AG04449 (cell line): ENCODE data around the gene ABRACL.
"Not testable (repeated sequence)": the region's sequence is repeated elsewhere in the genome, so short reads cannot be mapped to it uniquely, and the experiment has no call there.

ENCODE experiments used
- CTCF ChIA-PET: fragments of 350-600 bp; formaldehyde crosslinking; extraction: SDS; loops from one replicate; lab custom pipeline; 2021; ENCODE audit warnings: antibody characterized with exemption; lab: Yijun Ruan, JAX
- POLR2A ChIA-PET: fragments of 400-600, 350-600 bp; formaldehyde crosslinking; extraction: SDS; loops from one replicate; lab custom pipeline; 2020; ENCODE audit warnings: antibody characterized with exemption, inconsistent platforms; lab: Yijun Ruan, JAX
- DNase-seq: peaks from one replicate; pipeline ENCODE4 v3.0.0-alpha.2; 2010; ENCODE audit warnings: low read depth, low spot score
- H3K4me3 ChIP-seq: 2 replicates; pipeline ENCODE4 v1.5.1; 2011; ENCODE audit warnings: low read depth, mild to moderate bottlenecking, control low read depth, low read length
- TF ChIP-seq, protein P1 (sequence below): IDR thresholded peaks from one replicate; pipeline ENCODE4 v1.5.1; 2011; ENCODE audit warnings: mild to moderate bottlenecking, moderate library complexity, low read length, control low read depth, inconsistent platforms; ENCODE audit not compliant: insufficient read depth; ENCODE audit errors: missing control alignments

The ABRACL gene

DNA sequence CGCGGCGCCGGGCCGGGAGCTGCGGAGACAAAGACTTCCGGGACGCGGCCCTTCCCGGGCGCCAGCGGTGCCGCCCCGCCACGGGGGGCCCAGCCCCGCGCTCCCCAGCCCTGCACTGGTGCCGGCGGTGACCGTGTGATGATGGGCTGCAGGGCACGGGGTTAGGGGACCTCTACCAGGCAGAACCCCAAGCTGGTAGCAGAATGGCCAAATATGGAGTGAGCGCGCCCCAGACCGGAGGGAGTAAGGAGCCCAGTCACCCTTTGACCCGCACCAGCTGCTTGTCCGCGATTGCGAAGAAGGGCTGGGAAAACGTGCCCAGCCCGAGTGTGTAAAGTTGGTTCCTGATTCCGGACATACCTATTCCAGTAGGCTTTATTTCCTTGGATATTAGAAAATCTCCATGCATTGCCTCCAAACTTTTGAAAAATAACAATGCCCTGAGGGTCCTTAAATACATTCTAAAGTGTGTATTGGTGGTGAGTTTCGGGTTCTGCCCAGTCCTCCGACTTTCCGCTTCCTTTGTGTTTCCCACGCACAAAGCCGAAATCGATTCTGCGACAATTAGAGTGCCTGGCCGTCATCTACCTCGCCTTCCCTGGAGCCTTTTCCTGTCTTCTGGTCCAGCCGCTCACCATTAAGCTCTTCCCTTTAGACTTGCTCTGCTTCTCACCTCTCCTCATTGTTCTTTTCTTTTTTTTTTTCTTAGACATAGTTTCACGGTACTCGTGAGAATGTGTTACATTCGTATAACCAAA is 1.1 kb downstream of the ABRACL start:
- no peak for DNase-seq
- CTCF ChIA-PET, result interaction anchor here (0.6 kb wide), 1 partner anchor 108 kb away, joined by 4 read pairs; no protein-coding TSS in a partner anchor
- POLR2A ChIA-PET, result no interaction called here

GRCh38 chr6:139030228-139030963 is 1.9 kb downstream of the ABRACL start:
- H3K4me3 ChIP-seq, result peak overlapping the region; percentile 89
- DNase-seq, result no peak
- ChIA-PET POLR2A (no interaction called here), CTCF (no interaction called here)
- TF ChIP-seq, protein P1, sequence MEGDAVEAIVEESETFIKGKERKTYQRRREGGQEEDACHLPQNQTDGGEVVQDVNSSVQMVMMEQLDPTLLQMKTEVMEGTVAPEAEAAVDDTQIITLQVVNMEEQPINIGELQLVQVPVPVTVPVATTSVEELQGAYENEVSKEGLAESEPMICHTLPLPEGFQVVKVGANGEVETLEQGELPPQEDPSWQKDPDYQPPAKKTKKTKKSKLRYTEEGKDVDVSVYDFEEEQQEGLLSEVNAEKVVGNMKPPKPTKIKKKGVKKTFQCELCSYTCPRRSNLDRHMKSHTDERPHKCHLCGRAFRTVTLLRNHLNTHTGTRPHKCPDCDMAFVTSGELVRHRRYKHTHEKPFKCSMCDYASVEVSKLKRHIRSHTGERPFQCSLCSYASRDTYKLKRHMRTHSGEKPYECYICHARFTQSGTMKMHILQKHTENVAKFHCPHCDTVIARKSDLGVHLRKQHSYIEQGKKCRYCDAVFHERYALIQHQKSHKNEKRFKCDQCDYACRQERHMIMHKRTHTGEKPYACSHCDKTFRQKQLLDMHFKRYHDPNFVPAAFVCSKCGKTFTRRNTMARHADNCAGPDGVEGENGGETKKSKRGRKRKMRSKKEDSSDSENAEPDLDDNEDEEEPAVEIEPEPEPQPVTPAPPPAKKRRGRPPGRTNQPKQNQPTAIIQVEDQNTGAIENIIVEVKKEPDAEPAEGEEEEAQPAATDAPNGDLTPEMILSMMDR, result no peak

More for the DNA sequence above, 1.1 kb downstream of the ABRACL start:
- peak overlapping the region; percentile 89 for H3K4me3 ChIP-seq
- TF ChIP-seq, protein P1, result no peak

DNA sequence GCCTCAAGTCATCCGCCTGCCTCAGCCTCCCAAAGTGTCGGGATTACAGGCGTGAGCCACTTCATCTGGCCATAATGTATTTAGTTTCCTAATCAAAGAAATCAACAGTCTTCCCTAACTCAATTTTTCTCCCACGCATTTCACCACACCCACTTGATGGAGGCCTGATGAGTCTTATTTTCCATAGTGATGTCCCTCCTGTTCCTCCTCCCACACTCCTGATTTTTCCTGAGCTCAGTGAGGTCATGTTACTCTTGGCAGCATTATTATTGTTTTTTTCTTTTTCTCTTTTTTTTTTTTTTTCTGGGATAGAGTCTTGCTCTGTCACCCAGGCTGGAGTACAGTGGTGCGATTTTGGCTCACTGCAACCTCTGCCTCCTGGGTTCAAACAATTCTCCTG is 8.9 kb downstream of the ABRACL start:
- ChIA-PET POLR2A (no interaction called here), CTCF (interaction anchor here (1.2 kb wide), 1 partner anchor 49 kb away, joined by 3 read pairs; no protein-coding TSS in a partner anchor)
- DNase-seq, result peak; percentile 23
- H3K4me3 ChIP-seq, result no peak overlapping the region
- TF ChIP-seq, protein P1, result no peak

- TF ChIP-seq, protein P1, result no peak
- CTCF ChIA-PET, result no interaction called here
- DNase-seq, result no peak
- POLR2A ChIA-PET, result no interaction called here
- no peak overlapping the region for H3K4me3 ChIP-seq
Observed at GRCh38 chr6:139044250-139044649, 15.7 kb downstream of the ABRACL start.

DNA sequence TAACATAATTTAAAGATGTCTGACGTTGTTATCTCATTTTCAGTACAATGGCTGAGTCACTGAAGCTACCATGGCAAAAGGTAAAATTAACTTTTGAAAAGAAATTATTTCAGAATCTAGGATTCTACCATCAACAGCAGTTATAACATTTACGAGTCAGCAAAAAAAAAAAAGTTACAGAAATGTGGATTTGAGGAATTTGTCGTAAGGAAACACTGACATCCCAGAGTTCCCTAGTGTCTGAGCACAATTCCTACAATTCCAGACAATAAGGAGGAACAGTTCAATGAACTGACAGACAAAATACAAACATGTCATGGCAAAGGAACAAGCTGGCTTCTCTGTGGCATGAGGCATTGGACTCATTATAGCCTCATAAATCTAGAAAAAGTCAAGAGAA is 19.1 kb downstream of the ABRACL start:
- TF ChIP-seq, protein P1, result no peak
- ChIA-PET CTCF (no interaction called here), POLR2A (no interaction called here)
- H3K4me3 ChIP-seq, result no peak overlapping the region
- DNase-seq, result no peak

DNA sequence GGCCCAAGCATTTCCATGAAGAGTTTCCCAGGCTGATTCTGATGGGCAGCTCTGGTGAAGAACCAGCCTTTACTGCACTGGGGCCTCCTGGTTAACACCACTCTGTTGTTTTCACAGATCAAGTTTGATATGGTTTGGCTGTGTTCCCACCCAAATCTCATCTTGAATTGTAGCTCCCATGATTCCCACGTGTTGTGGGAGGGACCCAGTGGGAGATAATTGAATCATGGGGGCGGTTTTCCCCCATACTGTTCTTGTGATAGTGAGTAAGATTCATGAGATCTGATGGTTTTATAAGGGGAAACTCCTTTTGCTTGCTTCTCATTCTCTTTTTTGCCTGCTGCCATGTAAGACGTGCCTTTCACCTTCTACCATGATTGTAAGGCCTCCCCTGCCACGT is 20.4 kb downstream of the ABRACL start:
- CTCF ChIA-PET, result interaction anchor here (0.6 kb wide), 1 partner anchor 62 kb away, joined by 4 read pairs; no protein-coding TSS in a partner anchor
- H3K4me3 ChIP-seq, POLR2A ChIA-PET, DNase-seq: not testable (repeated sequence)

- POLR2A ChIA-PET, H3K4me3 ChIP-seq, CTCF ChIA-PET, DNase-seq: not testable (repeated sequence)
Observed at GRCh38 chr6:139050131-139050769, 21.7 kb downstream of the ABRACL start.
